Activated naive CD8-positive, alpha-beta T cell treated with anti-CD3 and anti-CD28 coated beads, Interleukin-2, amount 50 U/mL, for 16 hours (primary cell): ENCODE measurements around the gene ADCY10.
A peak's percentile ranks its signal among the peaks of the same experiment; 100 is the strongest.
"Not testable (repeated sequence)": the region's sequence is repeated elsewhere in the genome, so short reads cannot be mapped to it uniquely, and the experiment has no call there.

Source experiments
- DNase-seq: peaks from one replicate; pipeline ENCODE4 v3.0.0-alpha.2; 2020; ENCODE audit warnings: low read depth, low spot score

ADCY10 gene

GRCh38 chr1:167913895-167914496, at the start of gene ADCY10:
Gene ADCY10 (minus strand): TSS chr1:167914134. CDS start chr1:167905140, 8,994 bp downstream.
- no peak for DNase-seq

GRCh38 chr1:167957710-167958109, 43.8 kb upstream of the ADCY10 start:
- DNase-seq, result no peak

- no peak for DNase-seq
These were observed 42.0 kb upstream of the ADCY10 start for GRCh38 chr1:167955915-167956314.

GRCh38 chr1:167950569-167950968, 36.6 kb upstream of the ADCY10 start:
- no peak for DNase-seq

GRCh38 chr1:167949785-167950184, 35.9 kb upstream of the ADCY10 start:
- DNase-seq, result no peak

- DNase-seq, result no peak
These were observed 33.8 kb upstream of the ADCY10 start for GRCh38 chr1:167947733-167948132.

GRCh38 chr1:167943541-167943940, 29.6 kb upstream of the ADCY10 start:
- no peak for DNase-seq

- DNase-seq, result no peak
These were observed 26.3 kb upstream of the ADCY10 start for GRCh38 chr1:167940264-167940663.

- no peak for DNase-seq
These were observed 24.2 kb upstream of the ADCY10 start for GRCh38 chr1:167938080-167938636.

- DNase-seq, result no peak
These were observed 23.7 kb upstream of the ADCY10 start for GRCh38 chr1:167937709-167938010.

GRCh38 chr1:167936930-167937708, 23.2 kb upstream of the ADCY10 start, which contains the start of gene MPC2:
Gene MPC2 (minus strand): TSS chr1:167937072. CDS start chr1:167935841, 1,231 bp downstream.
- peak; percentile 43 for DNase-seq

- DNase-seq, result peak; percentile 92
These were observed 22.4 kb upstream of the ADCY10 start, which contains the start of gene DCAF6 for GRCh38 chr1:167936068-167936929. Gene DCAF6 (plus strand): TSS chr1:167936683. CDS start chr1:167936912, 229 bp downstream.

GRCh38 chr1:167935216-167936067, 21.5 kb upstream of the ADCY10 start:
- no peak for DNase-seq

- no peak for DNase-seq
These were observed 20.7 kb upstream of the ADCY10 start for GRCh38 chr1:167934426-167935215.

GRCh38 chr1:167933788-167934187, 19.9 kb upstream of the ADCY10 start:
- no peak for DNase-seq

- no peak for DNase-seq
These were observed 15.8 kb upstream of the ADCY10 start for GRCh38 chr1:167929725-167930124.

- not testable (repeated sequence) for DNase-seq
These were observed 15.0 kb upstream of the ADCY10 start for GRCh38 chr1:167928919-167929318.

GRCh38 chr1:167928457-167928852, 14.5 kb upstream of the ADCY10 start:
- DNase-seq, result no peak

GRCh38 chr1:167927046-167927754, 13.3 kb upstream of the ADCY10 start:
- no peak for DNase-seq
